Breast epithelium (tissue), 4 donors: ENCODE measurements around the gene INTS15. TPM values are rescaled to one million over a fixed set of nuclear protein-coding genes. Genes with fewer than 3 reads are reported as not detected.

Experiments
- DNase-seq, 2 donors: peaks; one replicate each; pipeline ENCODE4 v3.0.0-alpha.2; 2019; ENCODE audit warnings: low spot score in 2 of 2
- H3K27ac ChIP-seq, 2 donors: fragments of 200-600 bp; sonication (generic) in 1 of 2; one replicate each; pipeline ENCODE4 v1.5.1; 2016 to 2019; ENCODE audit warnings: mild to moderate bottlenecking in 1 of 2
- H3K27me3 ChIP-seq, 2 donors: fragments of 200-600 bp; sonication (generic) in 1 of 2; one replicate each; pipeline versions ENCODE4 v1.5.1 to v1.6.0; 2017 to 2019; ENCODE audit warnings: control low read depth in 1 of 2, mild to moderate bottlenecking in 1 of 2
- H3K36me3 ChIP-seq: fragments of 200-600 bp; one replicate; pipeline ENCODE4 v1.5.1; 2019
- H3K4me1 ChIP-seq, 2 donors: fragments of 200-600 bp; sonication (generic); one replicate each; pipeline ENCODE4 v1.5.1; 2016 to 2019; ENCODE audit warnings: control low read depth in 1 of 2
- H3K4me3 ChIP-seq, 3 donors: fragments of 200-600 bp; sonication (generic); 1 replicate in 2 of 3; 2 replicates in 1 of 3; pipeline ENCODE4 v1.5.1; 2016 to 2019; ENCODE audit warnings: mild to moderate bottlenecking in 3 of 3, moderate library complexity in 2 of 3
- H3K9me3 ChIP-seq, 2 donors: fragments of 200-600 bp; sonication (generic) in 1 of 2; one replicate each; pipeline ENCODE4 v1.5.1; 2016 to 2019; ENCODE audit warnings: control low read depth in 1 of 2
- POLR2A ChIP-seq: fragments of 450-650 bp; IDR thresholded peaks from one replicate; pipeline ENCODE4 v1.6.1; 2016; ENCODE audit warnings: antibody characterized with exemption, mild to moderate bottlenecking, moderate library complexity
- POLR2AphosphoS5 ChIP-seq, 3 donors: sonication (generic); formaldehyde crosslinking; IDR thresholded peaks; one replicate each; pipeline ENCODE4 v1.6.1; 2017; ENCODE audit warnings: antibody characterized with exemption in 3 of 3
- intact Hi-C: fragments of 100-400 bp; cut with DNase I; formaldehyde crosslinking; loops from one replicate; pipeline ENCODE4 v1.15.1; 2023; ENCODE audit warnings: low total_unique reads
- total RNA-seq, 3 donors: library from RNA; depleted of rRNA; stranded (reverse); fragments of >200 nt; gene quantifications; one replicate each; pipeline ENCODE4 v1.1.0, GENCODE V29; 2016
- TF ChIP-seq, protein P1 (sequence below), 3 donors: fragments of 450-650 bp; IDR thresholded peaks; one replicate each; pipeline ENCODE4 v1.5.1; 2016 to 2017; ENCODE audit warnings: antibody characterized with exemption in 3 of 3, mild to moderate bottlenecking in 3 of 3, moderate library complexity in 3 of 3

INTS15 gene
- total RNA-seq, 3 donors from 2014 or later: 22.9 to 36.4 (median 28.2) TPM

DNA sequence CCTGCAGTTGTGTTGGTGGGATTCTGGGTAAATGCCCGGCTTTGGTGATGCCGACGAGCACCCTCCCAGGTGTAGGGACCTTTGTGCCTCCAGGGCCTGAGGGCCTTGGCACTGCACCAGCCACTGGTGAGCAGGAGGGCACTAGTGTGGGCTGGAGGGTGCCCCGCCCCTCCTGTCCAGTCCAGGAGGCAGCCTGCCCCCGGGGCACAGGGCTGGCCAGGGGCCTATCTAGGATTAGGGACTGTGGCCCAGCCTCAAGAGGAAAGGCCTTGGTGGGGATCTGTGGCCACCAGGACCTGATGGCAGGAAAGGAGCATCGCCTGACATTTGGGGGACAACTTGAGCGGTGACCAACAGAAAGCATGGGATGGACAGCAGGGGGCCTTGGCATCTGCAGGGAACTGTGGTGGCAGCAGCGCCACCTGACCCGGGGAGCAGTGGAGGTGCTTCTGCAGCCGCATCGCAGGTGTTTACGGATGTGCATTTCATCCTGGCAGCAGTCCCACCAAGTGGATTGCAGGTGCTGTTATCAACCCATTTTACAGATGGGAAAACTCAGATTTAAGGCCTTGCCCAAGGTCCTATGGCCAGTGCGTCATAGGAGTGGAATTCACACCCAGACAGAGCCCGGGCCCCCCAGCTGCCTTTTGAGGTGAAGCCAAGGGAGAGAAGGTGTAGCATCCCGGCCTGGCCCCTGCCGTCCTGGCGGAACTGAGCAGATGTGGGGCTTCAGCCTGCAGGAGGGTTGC, 58.4 kb downstream of the INTS15 start:
- Histone ChIP-seq H3K4me3 (no peak overlapping the region), H3K4me1 (no peaks in the 10 kb centered on the region), H3K36me3 (peaks cover 9% of the 10 kb centered on the region), H3K27ac (no peak overlapping the region), H3K9me3 (peaks cover 6 to 15% of the 10 kb centered on the region in 2 donors), H3K27me3 (no peaks in the 10 kb centered on the region)
- TF ChIP-seq POLR2A: no peak
- TF ChIP-seq, protein P1, sequence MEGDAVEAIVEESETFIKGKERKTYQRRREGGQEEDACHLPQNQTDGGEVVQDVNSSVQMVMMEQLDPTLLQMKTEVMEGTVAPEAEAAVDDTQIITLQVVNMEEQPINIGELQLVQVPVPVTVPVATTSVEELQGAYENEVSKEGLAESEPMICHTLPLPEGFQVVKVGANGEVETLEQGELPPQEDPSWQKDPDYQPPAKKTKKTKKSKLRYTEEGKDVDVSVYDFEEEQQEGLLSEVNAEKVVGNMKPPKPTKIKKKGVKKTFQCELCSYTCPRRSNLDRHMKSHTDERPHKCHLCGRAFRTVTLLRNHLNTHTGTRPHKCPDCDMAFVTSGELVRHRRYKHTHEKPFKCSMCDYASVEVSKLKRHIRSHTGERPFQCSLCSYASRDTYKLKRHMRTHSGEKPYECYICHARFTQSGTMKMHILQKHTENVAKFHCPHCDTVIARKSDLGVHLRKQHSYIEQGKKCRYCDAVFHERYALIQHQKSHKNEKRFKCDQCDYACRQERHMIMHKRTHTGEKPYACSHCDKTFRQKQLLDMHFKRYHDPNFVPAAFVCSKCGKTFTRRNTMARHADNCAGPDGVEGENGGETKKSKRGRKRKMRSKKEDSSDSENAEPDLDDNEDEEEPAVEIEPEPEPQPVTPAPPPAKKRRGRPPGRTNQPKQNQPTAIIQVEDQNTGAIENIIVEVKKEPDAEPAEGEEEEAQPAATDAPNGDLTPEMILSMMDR (IDR thresholded peaks at IDR 0.05): no peak
- DNase-seq: no peak
- intact Hi-C loops: no loop called here

GRCh38 chr7:6648815-6649104, 58.9 kb downstream of the INTS15 start:
- intact Hi-C loops: no loop called here
- no peak for DNase-seq
- no peak overlapping the region for H3K27ac ChIP-seq
- H3K36me3 ChIP-seq: peaks cover 10% of the 10 kb centered on the region
- no peak overlapping the region for H3K4me3 ChIP-seq
- H3K9me3 ChIP-seq: peaks cover 6 to 15% of the 10 kb centered on the region in 2 donors
- TF ChIP-seq, protein P1 (IDR thresholded peaks at IDR 0.05): no peak
- TF ChIP-seq POLR2A (no peak), POLR2AphosphoS5 (IDR thresholded peaks at IDR 0.05) (no peak)
- no peaks in the 10 kb centered on the region for H3K27me3 ChIP-seq
- no peaks in the 10 kb centered on the region for H3K4me1 ChIP-seq

GRCh38 chr7:6649241-6649961, 59.6 kb downstream of the INTS15 start:
- TF ChIP-seq, protein P1 (IDR thresholded peaks at IDR 0.05): no peak
- no peak for TF ChIP-seq POLR2AphosphoS5 (IDR thresholded peaks at IDR 0.05)
- no peak for TF ChIP-seq POLR2A
- Histone ChIP-seq H3K4me3 (no peak overlapping the region), H3K27me3 (no peaks in the 10 kb centered on the region), H3K27ac (no peak overlapping the region), H3K9me3 (peaks cover 6 to 15% of the 10 kb centered on the region in 2 donors), H3K4me1 (no peaks in the 10 kb centered on the region), H3K36me3 (peaks cover 17% of the 10 kb centered on the region)
- DNase-seq: no peak
- intact Hi-C loops: no loop called here

DNA sequence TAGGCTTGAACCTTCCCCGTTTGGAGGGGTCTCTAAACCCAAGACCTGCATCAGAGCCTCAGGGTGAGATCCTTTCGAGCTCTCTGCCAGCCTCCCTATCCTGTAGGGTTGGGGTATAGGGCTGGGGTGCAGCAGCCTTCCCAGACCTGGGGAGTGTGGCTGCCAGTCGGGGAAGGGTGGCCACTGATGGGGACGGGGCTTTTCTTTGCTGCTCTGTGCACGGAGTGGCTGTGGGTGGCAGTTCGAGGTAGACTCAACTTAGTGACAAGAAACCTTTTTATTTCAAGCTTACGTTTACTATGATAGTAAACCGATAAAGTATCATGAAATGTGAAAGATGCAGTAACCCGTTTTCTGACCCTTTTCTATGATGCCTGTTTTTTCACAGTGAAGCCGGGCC, 60.3 kb downstream of the INTS15 start:
- Histone ChIP-seq H3K27ac (no peak overlapping the region), H3K4me1 (no peaks in the 10 kb centered on the region), H3K9me3 (peaks cover 6 to 15% of the 10 kb centered on the region in 2 donors), H3K27me3 (no peaks in the 10 kb centered on the region), H3K36me3 (peaks cover 22% of the 10 kb centered on the region), H3K4me3 (no peak overlapping the region)
- TF ChIP-seq POLR2A (no peak), POLR2AphosphoS5 (IDR thresholded peaks at IDR 0.05) (no peak)
- TF ChIP-seq, protein P1 (IDR thresholded peaks at IDR 0.05): no peak
- DNase-seq: peak in 1 of 2 donors; percentile 14
- intact Hi-C loops: loop anchor here (2.0 kb wide), 1 partner anchor 37 kb away; no protein-coding TSS in a partner anchor

GRCh38 chr7:6650521-6651011, 60.7 kb downstream of the INTS15 start:
- intact Hi-C loops: loop anchor here (2.0 kb wide), 1 partner anchor 38 kb away; no protein-coding TSS in a partner anchor
- Histone ChIP-seq H3K4me1 (no peaks in the 10 kb centered on the region), H3K27me3 (no peaks in the 10 kb centered on the region), H3K4me3 (no peak overlapping the region), H3K27ac (no peak overlapping the region), H3K36me3 (peaks cover 22% of the 10 kb centered on the region), H3K9me3 (peaks cover 6 to 15% of the 10 kb centered on the region in 2 donors)
- TF ChIP-seq, protein P1 (IDR thresholded peaks at IDR 0.05): no peak
- TF ChIP-seq POLR2A (no peak), POLR2AphosphoS5 (IDR thresholded peaks at IDR 0.05) (no peak)
- DNase-seq: peak in 1 of 2 donors; percentile 37
